NB4 (cell line): ENCODE data around the gene CHI3L1.
A peak's percentile ranks its signal among the peaks of the same experiment; 100 is the strongest.

Experiments used
- DNase-seq: peaks from one replicate; pipeline ENCODE4 v3.0.0; 2010; ENCODE audit warnings: low read depth
- H3K4me3 ChIP-seq: one replicate; pipeline ENCODE4 v1.5.1; 2011; ENCODE audit warnings: mild to moderate bottlenecking, low read depth, low read length, moderate library complexity
- MYC ChIP-seq: IDR thresholded peaks from 2 replicates; pipeline ENCODE4 v1.6.1; 2011; ENCODE audit warnings: low read depth, low read length
- POLR2A ChIP-seq: IDR thresholded peaks from 2 replicates; pipeline ENCODE4 v1.6.1; 2011; ENCODE audit warnings: mild to moderate bottlenecking; ENCODE audit not compliant: insufficient read length; ENCODE audit errors: extremely low read depth
- TF ChIP-seq, protein P1 (sequence below): IDR thresholded peaks from 2 replicates; pipeline ENCODE4 v1.6.1; 2011; ENCODE audit warnings: low read depth, low read length
- TF ChIP-seq, protein P2 (sequence below): IDR thresholded peaks from one replicate; pipeline ENCODE4 v1.5.1; 2012; ENCODE audit warnings: low read depth, low read length

CHI3L1 gene

DNA sequence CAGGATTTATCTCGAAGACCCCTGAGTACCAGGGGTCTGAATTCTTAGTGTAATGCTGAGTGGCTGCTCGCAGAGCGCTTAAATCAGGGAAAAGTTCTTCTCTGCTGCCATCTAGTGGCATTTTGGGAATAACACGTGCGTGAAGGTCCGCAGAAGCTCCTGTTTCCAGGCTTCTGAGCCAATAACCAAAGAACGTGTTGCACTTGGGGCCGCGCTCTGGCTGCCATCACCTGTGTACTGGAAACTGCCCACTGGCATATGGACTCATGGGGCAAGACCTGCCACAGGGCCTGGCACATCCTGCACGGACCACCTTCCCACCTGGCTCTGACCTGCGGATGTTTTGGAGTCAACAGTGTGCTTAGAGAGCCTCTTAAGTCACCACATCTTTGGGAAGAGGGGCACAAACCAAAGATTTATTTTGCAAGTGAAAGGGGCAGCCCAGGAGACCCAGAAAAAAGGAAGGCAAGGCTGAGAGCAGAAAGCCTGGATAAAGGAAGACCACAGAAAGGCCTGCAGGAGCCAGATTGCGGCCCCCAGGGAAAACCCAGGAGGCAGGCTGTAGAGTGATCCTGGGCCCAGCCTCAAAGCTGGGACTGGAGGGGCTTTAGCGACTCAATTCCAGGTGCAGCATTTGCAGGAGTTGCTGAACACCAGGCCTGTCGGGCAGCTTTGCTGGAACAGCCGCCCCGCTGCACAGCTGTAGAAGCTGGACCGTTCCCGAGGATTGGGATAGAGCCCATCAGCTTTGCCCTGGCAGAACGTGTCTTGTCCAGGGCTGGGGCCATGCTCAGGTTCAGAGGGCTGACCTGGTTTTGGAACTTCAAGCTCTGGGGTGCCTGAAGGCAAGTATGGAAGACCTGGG, 30.0 kb upstream of the CHI3L1 start:
- peak; percentile 85 for TF ChIP-seq MYC
- TF ChIP-seq, protein P1, sequence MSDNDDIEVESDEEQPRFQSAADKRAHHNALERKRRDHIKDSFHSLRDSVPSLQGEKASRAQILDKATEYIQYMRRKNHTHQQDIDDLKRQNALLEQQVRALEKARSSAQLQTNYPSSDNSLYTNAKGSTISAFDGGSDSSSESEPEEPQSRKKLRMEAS: peak; percentile 99
- TF ChIP-seq POLR2A: no peak
- TF ChIP-seq, protein P2, sequence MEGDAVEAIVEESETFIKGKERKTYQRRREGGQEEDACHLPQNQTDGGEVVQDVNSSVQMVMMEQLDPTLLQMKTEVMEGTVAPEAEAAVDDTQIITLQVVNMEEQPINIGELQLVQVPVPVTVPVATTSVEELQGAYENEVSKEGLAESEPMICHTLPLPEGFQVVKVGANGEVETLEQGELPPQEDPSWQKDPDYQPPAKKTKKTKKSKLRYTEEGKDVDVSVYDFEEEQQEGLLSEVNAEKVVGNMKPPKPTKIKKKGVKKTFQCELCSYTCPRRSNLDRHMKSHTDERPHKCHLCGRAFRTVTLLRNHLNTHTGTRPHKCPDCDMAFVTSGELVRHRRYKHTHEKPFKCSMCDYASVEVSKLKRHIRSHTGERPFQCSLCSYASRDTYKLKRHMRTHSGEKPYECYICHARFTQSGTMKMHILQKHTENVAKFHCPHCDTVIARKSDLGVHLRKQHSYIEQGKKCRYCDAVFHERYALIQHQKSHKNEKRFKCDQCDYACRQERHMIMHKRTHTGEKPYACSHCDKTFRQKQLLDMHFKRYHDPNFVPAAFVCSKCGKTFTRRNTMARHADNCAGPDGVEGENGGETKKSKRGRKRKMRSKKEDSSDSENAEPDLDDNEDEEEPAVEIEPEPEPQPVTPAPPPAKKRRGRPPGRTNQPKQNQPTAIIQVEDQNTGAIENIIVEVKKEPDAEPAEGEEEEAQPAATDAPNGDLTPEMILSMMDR: peak; percentile 56
- H3K4me3 ChIP-seq: no peak overlapping the region
- peak; percentile 82 for DNase-seq

DNA sequence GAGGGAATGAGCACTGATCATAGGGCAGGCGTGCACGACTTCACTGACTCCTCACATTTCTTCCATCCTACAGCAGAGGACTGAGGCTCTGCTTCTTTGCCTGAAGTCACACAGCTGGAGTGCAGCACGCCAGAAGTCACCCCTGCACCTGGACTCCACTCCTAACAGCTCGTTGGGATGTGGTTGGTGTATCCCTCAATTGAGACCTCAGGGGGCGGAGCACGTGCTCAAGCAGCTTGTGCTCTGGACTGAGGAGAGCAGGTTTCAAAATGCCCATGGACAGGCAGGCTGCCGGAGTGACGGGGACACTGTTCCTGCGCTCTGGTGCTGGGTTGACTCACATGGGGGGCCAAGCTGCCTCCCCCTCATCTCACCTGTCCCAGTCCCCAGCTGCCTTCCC, 29.1 kb upstream of the CHI3L1 start:
- TF ChIP-seq MYC: no peak
- TF ChIP-seq, protein P2: no peak
- TF ChIP-seq POLR2A: no peak
- TF ChIP-seq, protein P1: no peak
- peak; percentile 51 for DNase-seq
- H3K4me3 ChIP-seq: no peak overlapping the region

DNA sequence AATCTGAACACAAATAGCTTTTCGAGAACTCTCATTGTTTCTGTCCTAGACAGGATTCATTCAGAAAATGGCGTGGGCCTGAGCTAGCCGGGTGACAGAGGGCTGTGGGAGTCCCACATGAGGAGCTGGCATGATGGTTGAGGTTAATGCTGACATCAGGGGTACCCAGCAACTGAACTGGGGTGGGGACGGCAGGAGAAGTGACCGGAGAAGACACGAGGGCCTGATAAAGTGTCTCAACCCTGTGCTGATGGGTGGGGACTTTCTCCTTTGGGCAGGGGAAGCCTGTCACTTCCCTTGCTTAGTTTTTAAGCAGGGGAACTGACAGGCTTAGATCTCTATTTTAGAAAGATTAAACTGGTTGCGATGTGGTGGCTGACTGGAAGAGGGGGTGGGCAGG, 28.4 kb upstream of the CHI3L1 start:
- peak; percentile 42 for DNase-seq
- no peak overlapping the region for H3K4me3 ChIP-seq
- TF ChIP-seq, protein P2: no peak
- no peak for TF ChIP-seq MYC
- TF ChIP-seq, protein P1: no peak
- TF ChIP-seq POLR2A: no peak

DNA sequence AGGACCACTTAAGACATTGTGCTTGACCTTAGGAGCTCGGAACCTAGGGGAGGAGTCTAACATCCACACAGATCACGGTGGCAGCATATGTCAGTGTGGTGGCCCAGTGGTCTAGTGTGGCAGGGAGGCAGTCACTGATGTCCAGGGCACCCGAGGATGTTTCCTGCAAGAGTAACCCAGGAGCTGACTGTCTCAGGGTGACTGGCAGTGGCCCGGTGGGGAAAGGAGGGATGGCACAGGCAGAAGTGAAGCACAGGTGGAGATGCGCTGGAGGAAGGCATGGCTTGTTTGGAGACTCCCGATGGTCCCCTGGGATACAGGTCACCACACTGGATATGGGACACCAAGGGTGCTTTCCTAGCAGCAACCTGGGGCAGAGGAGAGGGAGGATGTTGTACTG, 26.6 kb upstream of the CHI3L1 start:
- TF ChIP-seq, protein P1: no peak
- no peak for TF ChIP-seq POLR2A
- no peak for TF ChIP-seq MYC
- TF ChIP-seq, protein P2: no peak
- no peak overlapping the region for H3K4me3 ChIP-seq
- no peak for DNase-seq

DNA sequence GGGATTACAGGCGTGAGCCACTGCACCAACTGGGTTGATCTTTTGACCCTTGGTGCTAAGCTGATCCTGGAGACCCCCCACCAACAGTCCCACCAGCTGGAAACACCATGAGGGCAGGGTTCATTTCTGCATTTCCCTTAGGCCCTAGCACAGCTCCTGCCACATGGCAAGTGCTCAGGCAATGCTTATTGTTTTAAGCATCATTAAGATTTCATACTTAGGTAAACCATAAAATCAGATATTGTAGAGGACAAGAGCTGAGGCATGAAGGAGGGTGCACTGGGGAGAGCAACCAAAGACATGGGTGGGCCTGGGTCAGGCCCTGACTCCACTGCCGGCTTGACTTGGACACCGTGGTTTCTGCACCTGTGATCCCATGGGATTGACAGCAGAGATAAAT, 25.3 kb upstream of the CHI3L1 start:
- TF ChIP-seq, protein P1: no peak
- TF ChIP-seq POLR2A: no peak
- TF ChIP-seq, protein P2: no peak
- no peak for TF ChIP-seq MYC
- H3K4me3 ChIP-seq: no peak overlapping the region
- no peak for DNase-seq
